ENCODE data around the gene GNA14.
"Not testable (repeated sequence)": the region's sequence is repeated elsewhere in the genome, so short reads cannot be mapped to it uniquely, and the experiment has no call there.

Gene GNA14

DNA sequence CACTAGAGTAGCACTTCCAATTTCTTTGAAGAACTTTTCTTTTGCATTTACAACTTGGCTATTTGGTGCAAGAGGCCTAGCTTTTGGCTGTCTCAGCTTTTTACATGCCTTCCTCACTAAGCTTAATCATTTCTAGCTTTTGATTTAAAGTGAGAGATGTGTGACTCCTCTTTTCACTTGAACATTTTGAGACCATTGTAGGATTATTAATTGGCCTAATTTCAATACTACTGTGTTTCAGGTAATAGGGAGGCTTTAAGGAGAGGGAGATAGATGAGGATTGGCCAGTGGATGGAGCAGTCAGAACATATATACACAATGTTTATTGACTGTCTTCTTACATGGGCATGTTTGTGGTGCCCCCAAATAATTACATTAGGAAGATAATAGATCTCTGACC is 161.7 kb downstream of the GNA14 start:
- no peak for ATAC-seq

DNA sequence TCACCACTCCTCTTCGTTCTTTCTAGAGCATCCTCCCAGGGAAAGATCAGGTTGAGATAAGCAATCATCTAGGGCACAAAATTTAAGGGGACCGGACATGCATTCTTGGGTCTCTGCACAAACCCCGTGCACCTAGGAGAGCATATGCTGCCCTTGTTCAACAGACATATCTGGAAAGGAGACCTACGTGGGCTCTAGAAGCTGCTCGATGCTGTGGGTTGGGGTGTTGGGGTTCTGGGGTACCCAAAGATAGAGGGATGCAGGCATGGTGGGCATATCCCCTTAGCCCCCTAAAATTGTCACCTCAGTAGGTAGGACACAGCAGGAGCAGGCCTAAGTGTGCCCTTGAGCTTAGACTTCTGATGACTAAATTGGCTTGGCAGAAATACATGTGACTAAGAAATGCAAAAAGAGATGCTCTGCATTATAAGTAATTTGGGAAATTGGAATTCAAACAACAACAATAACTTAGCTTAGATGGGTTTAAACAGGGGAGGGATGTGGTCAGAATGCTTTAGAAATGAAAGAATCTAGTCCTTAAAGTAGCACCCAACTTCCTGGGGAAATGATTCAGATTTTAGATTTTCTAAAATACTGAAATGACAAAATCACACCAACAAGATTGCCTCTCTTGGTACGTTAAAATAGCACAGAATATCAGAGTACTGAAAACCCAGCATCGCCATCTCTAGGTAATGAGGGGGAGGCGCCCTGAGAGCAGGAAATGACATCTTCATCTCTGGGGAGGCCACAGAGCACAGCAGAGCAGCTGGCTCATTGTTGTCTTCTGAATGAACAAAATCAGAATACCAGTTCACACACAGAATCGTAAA is 172.3 kb downstream of the GNA14 start:
- ATAC-seq, result peak; percentile 98

DNA sequence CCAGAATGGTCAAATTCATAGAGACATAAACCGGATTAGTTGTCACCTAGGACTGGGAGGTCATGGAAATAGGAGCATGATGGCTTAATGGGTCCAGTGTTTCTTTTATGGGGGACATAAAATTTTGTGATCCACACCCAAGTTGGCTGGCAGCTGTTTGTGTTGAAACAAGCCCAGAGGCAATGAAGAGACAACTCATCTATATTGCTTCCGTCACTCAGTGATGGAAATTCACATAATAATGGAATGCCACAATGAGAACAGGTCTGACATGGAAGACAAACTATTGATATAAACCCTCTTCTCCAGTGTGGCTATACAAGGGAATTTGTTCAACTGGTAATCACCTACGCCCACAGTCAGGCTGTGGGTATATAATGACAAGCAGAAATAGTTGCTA is 173.2 kb downstream of the GNA14 start:
- no peak for ATAC-seq

DNA sequence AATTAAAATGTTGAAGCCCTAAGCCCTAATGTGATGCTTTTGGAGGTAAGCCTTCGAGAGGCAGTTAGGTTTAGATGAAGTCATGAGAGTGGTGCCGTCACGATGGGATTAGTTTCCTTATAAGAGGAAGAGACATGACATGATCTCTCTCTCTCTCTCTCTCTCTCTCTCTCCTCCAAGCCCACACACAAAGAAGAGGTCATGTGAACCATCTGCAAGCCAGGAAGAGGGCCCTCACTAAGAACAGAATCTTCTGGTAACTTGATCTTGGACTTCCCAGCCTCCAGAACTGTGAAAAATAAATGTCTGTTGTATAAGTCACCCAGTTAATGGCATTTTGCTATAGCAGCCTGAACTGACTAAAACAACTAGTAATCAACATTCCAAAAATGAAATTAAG is 175.5 kb downstream of the GNA14 start:
- no peak for ATAC-seq

DNA sequence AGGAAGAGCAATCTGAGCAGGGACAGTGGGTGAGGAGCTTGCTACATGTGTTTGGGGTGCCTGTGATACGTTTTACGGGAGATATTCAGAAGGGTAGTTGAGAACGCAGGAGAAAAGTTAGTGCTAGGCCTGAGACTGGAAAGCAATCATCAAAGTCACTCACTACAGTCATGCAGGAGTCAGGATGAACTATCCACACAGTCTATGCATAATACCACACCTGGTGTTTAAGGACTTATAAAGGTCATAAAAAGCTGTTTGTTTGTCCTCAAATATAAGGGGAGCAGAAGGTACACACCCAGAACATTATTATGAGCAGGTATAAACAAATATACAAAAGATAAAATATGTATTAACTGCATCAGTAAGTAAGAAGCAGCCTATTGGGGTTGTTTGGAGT is 176.6 kb downstream of the GNA14 start:
- no peak for ATAC-seq

DNA sequence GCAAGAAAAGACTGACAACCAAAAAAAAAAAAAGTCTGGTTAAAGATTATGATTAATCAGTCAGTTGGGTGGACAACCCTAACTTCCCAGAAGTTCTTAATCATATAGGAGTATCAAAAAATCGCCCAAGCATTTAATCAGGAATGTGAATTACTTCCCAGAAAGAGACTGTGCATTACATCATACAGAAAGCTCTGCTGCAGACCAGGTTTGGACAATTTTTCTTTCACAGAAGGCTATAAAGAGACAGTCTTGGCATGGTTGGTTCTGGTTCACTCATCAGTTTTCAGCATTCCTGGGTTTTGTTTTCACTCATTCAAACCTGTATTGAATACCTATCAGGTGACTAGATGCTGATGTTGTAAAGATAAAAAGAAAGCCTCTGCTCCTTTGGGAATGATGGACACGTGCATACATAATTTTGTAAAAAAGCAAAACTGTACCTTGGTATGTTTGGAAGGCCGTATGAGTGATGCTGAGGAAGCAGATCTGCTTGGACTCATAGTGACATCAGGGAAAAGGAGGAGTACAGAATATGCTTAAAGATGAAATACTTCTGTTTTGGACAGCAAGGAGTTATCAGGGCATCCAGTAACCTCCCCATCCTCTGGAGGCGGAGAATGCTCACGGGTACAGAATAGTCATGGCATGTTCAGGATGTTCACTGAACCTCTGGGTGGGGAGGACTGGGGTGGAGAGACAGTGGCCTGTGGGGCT is 178.4 kb downstream of the GNA14 start:
- no peak for ATAC-seq

DNA sequence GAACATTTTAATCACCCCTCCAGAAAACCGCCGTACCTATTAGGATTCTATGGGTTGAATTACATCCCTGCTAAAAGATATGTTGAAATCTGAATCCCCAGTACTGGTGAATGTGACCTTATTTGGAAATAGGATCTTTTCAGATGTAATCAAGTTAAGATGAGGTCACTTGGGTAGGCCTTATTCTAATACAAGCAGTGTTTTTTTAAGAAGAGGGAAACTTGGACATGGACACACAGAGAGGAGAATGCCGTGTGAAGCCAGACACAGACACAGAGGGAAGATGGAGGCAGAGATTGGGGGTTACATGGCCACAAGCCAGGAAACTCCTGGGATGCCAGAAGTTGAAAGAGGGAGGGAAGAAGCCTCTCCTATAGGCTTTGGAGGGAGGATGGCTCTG is 183.5 kb downstream of the GNA14 start:
- no peak for ATAC-seq

DNA sequence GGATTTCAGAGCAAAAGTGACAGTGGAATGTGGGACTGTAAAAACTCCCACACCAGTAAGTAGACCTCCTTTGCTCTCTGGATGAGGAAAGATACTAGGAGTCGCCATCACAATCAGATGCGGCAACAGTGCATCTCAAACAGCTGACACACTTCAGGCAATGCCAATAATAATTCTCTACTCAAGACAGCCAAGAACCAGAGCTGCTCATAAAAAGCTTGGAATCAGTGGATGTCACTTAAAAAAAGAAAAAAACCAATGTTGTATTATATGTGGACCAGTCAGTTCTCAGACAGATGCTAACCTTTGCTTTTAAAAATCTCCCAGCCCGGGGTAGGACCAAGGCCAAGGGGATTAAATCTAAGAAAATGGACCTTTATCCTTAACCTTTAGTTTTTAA is 185.0 kb downstream of the GNA14 start:
- no peak for ATAC-seq

DNA sequence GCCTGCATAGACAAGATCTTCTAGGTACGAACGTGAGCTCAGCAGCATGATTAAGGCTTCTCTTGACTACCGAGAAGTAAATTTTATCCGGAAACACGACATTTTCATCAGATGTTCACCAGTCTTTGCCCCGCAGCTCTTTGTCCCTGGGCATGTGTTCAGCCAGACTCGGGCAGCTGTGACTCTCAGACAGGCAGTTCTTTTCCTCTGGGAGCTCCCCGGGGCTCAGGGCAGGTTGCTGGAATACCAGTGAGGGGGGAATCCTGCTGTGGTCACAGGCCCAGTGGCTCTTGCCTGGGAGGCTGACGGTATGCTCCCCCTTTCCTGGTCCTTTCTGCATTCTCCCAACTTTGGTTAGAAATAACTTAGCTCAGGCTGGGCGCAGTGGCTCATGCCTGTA is 186.1 kb downstream of the GNA14 start:
- no peak for ATAC-seq

DNA sequence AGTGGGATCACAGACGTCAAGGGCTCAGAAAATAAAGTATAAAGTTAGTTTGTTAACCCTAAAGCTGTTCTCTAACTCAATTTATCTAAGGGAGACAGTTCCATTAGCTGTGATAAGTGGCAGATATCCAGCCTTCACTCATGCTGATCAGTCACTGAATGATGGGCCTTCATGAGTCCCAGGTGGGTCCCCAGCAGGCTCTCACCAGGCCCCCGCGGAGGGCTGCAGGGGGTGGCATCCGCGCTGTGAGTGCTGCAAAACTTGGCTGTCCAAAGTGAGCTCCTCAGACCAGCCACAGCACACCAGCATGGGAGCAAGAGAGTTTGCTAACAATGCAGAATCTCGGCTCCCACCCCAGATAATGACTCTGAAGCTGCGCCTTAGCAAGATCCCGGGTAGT is 187.2 kb downstream of the GNA14 start:
- no peak for ATAC-seq

DNA sequence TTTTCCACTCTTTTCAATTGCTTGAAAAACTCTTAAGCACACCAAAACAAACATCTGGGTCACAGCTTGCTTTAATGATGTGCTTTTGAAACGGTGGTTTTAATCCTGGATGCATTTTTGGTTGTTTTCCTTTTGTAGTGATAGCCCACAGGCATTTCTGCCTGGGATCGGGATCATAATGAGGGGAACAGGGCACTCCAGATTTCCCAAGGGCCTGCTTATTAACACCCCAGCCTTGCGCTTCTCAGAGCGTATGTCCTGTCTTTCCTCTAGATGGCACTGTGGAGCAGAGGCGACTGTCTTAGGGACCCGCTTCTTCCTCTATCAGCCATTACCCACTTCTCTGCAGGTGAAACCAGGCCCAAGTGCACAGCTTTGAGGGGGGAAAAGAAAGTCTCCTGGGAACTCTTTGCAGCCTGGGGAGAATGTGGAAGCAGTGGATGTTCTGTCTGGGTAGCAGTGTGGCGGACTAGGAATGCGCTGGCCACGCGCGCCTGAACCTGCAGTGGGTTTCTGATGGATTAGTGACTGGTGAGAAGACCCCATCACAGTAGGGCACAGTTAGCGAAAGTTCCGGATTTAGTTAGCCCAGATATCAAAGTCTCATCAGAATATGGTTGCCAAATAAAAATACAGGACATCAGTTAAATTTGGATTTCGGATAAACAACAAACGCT is 190.1 kb downstream of the GNA14 start:
- ATAC-seq, result peak; percentile 78 to 80

DNA sequence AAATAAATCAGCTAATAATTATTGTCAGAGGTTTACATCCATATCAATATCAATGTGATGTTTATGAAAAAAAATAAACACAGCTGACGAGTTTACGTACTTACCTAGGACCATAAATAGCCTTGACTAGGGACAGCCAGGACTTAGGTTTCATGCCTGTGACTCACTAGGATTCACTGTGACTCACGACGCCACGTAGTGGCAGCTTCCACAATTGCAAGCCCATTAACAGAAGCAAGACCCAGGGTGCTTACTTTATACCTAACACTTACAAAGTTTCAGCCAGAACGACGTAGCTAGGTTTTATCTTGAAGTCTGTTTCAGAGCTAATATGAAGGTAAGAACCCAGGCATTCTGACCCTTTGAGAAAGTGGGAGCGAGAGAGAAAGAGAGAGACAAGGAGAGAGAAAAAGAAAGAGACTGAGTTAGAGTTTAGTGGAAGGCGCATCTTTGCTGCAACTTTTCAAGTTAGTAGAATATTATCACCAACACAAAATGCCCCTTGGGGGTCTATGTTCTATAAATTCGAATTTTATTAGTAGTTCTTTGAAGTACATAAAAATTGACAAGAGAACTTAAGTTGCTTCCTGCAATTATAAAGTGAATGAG is 191.2 kb downstream of the GNA14 start:
- ATAC-seq, result peak; percentile 78 to 85

DNA sequence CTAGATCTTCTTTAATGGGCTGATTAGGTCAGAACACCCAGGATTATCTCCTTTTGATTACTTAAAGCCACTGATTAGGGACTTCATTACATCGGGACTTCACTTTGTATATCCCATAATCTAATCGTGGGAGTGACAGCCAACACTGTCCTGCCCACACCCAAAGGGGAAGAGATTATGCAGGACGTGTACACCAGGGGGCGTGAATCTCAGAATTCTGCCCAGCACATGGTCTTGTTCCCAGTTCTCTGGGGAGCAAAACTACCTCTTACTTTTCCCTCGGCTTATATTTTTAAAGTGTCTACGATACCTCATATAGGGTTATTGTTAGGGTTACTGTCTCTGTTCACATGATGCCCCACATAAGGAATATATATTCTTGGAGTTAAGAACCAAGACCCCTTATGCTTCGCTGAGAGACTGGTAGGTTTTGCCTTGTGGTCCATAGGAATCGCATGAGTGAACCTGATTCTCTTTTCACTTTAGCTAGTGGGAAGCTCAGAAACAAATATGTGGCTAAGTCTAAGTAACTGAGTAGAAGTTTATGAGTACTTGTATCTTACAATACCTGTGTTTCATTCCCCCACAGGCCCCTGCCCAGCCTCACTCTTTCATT is 192.7 kb downstream of the GNA14 start:
- ATAC-seq, result no peak

DNA sequence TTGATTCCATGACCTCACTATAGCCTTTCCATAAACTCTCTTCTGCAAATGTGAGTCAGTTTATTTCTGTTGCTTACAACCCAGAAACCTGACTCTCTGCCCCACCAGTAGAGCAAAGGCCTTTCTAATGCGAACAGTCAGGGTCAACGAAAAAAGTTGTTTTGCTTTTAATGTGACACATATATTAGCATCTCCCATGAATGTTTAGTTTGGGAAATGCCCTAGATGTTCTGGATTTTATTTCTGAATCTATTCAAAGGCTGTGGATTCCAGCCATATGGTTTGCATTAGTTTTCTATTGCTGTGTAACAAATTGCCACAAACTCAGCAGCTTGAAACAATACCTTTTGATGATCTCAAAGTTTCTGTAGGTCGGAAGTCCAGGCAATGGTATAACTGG is 193.5 kb downstream of the GNA14 start:
- no peak for ATAC-seq

DNA sequence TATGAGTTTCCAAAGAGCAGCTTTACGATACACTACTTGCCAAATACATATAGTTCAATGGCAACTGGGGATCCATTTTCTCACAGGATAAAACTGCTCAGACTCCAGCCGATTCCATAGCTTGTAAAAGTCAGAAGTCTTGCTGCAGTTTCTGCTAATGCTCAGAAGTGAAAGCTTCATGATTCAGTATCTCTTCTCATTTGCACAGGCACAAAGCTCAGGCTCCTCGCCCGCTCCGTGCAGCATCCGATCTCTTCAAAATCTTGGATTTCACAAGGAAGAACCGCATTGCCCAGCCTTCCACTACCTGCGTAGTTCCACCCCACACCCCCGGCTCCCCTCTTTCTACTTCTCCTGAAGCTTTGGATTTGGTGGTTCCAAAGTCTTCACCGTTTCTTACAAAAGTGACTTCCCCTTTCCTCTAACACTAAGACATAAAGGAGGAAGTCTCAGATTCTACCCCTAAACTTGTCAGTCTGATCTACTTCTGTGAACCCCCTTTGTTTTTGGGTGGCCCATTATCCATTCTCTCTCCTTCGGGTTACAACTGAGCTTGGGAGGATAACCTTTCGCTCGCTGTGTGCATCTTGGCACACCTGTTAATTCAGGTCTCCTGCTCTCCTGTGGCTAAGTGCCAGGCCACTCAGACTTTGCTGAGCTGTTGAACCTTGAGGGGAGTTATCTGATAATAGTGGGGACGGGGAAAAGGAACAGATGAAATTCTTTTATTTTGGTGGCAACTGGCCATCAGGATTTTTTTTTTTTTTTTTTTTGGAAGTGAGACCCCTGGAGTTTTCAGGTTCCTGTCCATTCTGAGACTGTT is 194.1 kb downstream of the GNA14 start:
- no peak for ATAC-seq

DNA sequence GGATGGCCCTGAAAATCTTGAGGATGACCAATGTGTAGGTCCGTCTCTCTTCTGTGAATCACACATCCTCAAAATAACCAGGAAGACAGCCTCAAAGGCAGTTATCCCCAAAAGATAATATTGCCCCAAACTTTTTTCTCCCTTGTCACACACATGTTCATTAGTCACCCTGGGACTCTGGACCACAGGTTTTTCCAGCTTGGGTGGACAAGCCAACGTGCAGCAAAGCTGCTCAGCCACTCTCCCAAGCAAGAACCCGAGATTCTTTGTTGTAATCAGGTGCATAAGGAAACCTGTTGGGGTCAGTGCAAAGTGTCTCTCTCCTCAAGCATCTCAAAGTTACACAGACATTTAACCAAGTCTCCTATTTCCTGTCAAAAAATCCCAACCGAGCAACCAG is 196.6 kb downstream of the GNA14 start:
- no peak for ATAC-seq

DNA sequence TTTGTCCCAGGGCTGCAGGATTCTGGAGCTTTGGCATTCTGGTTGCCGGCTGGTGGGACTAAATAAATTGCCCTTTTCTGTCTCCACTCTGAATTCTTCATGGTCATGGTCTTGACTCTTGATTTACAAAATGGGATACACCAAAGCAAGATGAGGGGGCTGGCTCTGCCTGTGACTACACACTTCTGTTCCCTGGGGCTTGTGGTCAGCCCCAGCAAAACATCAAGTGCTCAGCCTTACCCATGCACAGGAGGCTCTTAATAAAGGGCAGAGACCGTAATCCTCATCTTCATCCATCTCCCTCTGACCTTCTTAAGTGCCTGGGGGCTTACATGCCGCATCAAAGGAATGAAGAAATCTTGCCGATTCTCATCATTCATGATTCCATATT is 198.0 kb downstream of the GNA14 start:
- no peak for ATAC-seq

DNA sequence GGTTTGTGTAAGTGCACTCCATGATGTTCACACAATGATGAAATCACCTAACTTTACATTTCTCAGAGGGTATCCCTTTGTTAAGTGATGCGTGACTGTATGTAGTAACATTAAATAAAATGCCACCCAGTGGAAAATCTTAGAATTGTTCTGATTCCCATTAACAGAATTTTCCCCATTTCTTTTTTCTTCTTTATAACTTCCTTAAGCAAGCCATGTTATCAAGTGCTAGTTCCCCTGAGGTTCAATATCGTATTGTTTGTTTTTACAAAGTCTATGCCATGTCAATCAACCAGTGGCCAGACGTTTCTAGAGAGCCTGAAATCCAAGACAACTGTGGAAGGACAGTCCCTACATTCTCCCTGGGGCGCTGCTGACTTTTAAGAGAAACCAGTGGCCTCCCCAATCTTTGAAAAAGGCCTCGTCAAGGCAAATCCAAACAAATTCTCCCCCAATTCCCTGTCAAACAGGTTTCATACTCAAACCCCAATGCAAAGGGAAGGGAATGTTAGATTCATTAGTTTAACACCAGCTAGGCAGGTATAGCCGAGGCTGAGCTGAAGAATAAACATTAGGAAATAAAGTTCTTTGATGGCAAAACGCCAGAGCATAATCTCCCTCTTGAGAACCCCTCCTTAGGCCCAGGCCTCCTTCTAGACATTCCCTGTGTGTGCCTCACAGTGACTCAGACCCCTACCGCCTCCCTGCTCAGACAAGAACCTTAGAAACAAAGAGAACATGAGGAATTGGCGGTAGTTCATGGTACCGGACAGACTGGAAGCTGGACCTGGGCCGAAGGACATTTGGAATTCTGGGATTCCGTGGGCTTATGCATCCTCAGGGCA is 198.7 kb downstream of the GNA14 start:
- no peak for ATAC-seq

DNA sequence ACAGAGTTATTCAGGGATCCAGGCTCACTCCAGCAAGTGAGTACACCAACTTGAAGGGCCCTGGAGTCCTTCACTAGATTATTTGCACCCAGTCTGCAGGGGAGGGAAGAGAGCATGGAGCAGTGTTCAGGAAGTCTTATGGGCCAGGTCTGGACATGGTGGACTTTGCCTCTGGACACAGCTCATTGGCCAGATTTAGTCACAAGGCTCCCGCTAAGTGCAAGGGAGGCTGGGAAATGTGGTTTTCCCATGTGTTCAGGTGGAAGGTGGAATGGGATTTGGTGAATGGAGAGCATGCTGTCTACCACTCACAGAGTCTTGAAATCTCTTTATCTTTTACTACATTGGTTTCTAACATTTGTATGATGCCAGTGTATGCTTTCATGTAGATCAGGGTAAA is 200.5 kb downstream of the GNA14 start:
- ATAC-seq, result no peak

DNA sequence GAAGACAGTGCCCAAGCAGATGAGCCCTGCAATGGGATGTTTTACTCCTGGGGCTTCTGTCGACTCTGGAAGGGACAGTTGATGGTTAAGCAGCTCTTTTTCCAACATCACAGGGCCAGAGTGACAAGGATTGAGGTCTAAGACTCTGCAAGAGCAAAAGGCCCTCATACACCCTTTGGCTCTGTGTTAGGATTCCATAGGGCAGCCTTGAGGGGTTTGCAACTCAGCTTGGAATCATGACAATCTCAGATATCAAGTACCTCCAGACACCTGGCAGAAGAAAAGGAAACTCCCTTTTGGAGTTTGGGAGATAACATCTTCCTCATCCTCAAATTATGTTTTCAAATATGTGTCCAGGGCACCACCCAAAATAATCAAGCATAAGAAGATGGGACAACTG is 205.7 kb downstream of the GNA14 start:
- ATAC-seq, result no peak

DNA sequence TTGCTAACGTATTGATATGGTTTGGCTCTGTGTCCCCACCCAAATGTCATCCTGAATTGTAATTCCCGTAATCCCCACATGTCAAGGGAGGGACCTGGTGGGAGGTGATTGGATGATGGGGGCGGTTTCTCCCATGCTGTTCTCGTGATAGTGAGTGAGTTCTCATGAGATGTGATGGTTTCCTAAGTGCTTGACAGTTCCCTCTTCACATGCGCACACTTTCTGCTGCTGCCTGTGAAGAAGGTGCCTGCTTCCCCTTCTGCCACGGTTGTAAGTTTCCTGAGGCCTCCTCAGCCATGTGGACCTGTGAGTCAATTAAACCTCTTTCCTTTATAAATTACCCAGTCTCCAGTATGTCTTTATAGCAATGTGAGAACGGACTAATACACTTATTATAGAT is 207.0 kb downstream of the GNA14 start:
- not testable (repeated sequence) for ATAC-seq
